Testis (tissue), 3 donors: ENCODE results near the gene SSBP3. TPM values are rescaled to one million over a fixed set of nuclear protein-coding genes. Genes with fewer than 3 reads are reported as not detected.

ENCODE experiments used
- DNase-seq: peaks from one replicate; pipeline ENCODE4 v3.0.0-alpha.2; 2019
- H3K27ac ChIP-seq, 2 donors: fragments of 200-600 bp; sonication (generic); one replicate each; pipeline ENCODE4 v1.5.1; 2019
- H3K27me3 ChIP-seq: fragments of 200-600 bp; sonication (generic); one replicate; pipeline ENCODE4 v1.5.1; 2019
- H3K36me3 ChIP-seq: fragments of 200-600 bp; sonication (generic); one replicate; pipeline ENCODE4 v1.5.1; 2017; ENCODE audit warnings: low read depth; ENCODE audit errors: missing control alignments
- H3K4me1 ChIP-seq: fragments of 200-600 bp; sonication (generic); one replicate; pipeline ENCODE4 v1.5.1; 2019
- H3K4me3 ChIP-seq, 2 donors: fragments of 200-600 bp; sonication (generic); one replicate each; pipeline ENCODE4 v1.5.1; 2017 to 2019
- H3K9me3 ChIP-seq: fragments of 200-600 bp; sonication (generic); one replicate; pipeline ENCODE4 v1.5.1; 2017
- POLR2A ChIP-seq: fragments of 450-650 bp; IDR thresholded peaks from one replicate; pipeline ENCODE4 v1.6.1; 2017; ENCODE audit warnings: antibody characterized with exemption, mild to moderate bottlenecking, moderate library complexity
- WGBS, 2 donors: methylation state at CpG; one replicate each; pipeline ENCODE4 v1.1.5; 2018; 5-methylcytosine and 5-hydroxymethylcytosine counted together
- intact Hi-C: fragments of 100-400 bp; cut with DNase I; formaldehyde crosslinking; loops from one replicate; pipeline ENCODE4 v1.15.1; 2023; ENCODE audit warnings: low total_unique reads
- polyA plus RNA-seq: library from polyadenylated mRNA; stranded (reverse); fragments of 350-450 nt; fragmentation: Illumina TruSeq; extraction: RNeasy Lipid Tissue Mini Kit (QIAGEN cat#74804); gene quantifications from one replicate; pipeline ENCODE4 v1.2.3, GENCODE V29; 2014; ENCODE audit warnings: low read depth, low replicate concordance; ENCODE audit not compliant: insufficient read depth
- total RNA-seq, 2 donors: library from RNA; depleted of rRNA; stranded (reverse); fragments of >200 nt; gene quantifications; one replicate each; pipeline ENCODE4 v1.2.3, GENCODE V29; 2016
- TF ChIP-seq, protein P1 (sequence below), 3 experiments: fragments of 450-650 bp in 2 of 3; fragments of 200-600 bp in 1 of 3; sonication (generic) in 1 of 3; IDR thresholded peaks; one replicate each; pipeline ENCODE4 v1.5.1; 2016 to 2019; ENCODE audit warnings: antibody characterized with exemption in 3 of 3, mild to moderate bottlenecking in 2 of 3, moderate library complexity in 1 of 3

Gene SSBP3
- total and polyA plus RNA-seq, 3 donors from 2014 or later: 88.8 to 99.0 (median 91.6) TPM

DNA sequence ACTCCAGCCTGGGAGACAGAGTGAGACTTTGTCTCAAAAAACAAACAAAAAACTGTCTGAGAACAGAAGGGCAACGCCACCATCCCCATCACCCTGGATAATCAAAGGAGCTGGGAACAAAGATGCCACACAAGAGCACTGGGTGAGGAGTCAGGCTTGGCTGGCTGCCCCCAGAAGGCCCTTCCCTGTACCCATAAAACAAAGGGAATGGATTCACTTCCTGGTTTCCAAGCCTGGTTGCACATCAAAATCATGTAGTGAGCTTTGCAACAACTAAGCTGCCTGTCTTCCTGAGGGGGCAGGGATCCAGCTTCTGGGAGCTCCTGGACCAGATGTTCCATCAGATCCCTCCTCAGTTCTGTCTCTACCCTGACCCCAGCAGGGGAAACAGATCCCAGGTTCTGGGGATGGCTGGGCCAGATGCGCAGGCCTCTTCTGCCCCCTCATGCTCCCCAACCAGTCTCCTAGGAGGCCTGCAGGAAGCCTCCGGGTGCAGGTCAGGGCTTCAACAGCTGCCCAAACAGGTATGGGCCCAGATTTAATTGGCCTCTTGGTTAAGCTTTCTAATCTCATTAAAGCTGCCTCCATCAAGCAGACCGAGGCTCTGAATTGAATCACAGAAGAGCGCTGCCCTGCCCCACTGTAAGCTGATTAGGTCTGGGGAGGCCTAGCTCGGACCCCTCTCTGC is 108.5 kb downstream of the SSBP3 start:
- H3K4me3 ChIP-seq: no peak overlapping the region
- WGBS, 2 donors: 77 to 81% methylated on average over 5 to 6 of the region's 6 CpGs
- no peaks in the 10 kb centered on the region for H3K27me3 ChIP-seq
- H3K36me3 ChIP-seq: no peaks in the 10 kb centered on the region
- TF ChIP-seq POLR2A: no peak
- TF ChIP-seq, protein P1, sequence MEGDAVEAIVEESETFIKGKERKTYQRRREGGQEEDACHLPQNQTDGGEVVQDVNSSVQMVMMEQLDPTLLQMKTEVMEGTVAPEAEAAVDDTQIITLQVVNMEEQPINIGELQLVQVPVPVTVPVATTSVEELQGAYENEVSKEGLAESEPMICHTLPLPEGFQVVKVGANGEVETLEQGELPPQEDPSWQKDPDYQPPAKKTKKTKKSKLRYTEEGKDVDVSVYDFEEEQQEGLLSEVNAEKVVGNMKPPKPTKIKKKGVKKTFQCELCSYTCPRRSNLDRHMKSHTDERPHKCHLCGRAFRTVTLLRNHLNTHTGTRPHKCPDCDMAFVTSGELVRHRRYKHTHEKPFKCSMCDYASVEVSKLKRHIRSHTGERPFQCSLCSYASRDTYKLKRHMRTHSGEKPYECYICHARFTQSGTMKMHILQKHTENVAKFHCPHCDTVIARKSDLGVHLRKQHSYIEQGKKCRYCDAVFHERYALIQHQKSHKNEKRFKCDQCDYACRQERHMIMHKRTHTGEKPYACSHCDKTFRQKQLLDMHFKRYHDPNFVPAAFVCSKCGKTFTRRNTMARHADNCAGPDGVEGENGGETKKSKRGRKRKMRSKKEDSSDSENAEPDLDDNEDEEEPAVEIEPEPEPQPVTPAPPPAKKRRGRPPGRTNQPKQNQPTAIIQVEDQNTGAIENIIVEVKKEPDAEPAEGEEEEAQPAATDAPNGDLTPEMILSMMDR (IDR thresholded peaks at IDR 0.05): no peak
- intact Hi-C loops: no loop called here
- H3K9me3 ChIP-seq: no peaks in the 10 kb centered on the region
- H3K4me1 ChIP-seq: peaks cover 48% of the 10 kb centered on the region
- peak; percentile 45 for DNase-seq
- peak overlapping the region; percentile 71 to 79 for H3K27ac ChIP-seq

DNA sequence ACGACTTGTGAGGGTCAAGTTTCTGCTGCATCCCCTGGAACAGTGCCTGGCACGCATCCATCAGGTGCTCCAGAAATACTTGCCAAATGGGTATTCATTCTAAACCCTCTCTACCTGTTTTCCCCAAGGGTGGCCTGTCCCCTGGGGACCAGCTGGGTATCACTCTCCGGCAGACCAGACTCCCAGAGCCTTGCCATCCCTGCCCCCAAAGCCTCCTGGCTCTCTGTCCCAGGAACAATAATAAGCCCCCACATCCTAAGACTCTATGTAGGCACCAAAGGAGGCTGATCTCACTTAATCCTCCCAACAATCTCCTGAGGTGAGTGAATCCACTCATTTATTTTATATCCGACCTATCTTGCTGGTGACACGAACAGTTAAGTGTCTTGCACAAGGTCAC is 109.5 kb downstream of the SSBP3 start:
- no peak for DNase-seq
- no peak overlapping the region for H3K4me3 ChIP-seq
- no peaks in the 10 kb centered on the region for H3K9me3 ChIP-seq
- peaks cover 53% of the 10 kb centered on the region for H3K4me1 ChIP-seq
- intact Hi-C loops: no loop called here
- no peaks in the 10 kb centered on the region for H3K36me3 ChIP-seq
- H3K27me3 ChIP-seq: no peaks in the 10 kb centered on the region
- TF ChIP-seq POLR2A: no peak
- TF ChIP-seq, protein P1 (IDR thresholded peaks at IDR 0.05): no peak
- peak overlapping the region; percentile 71 to 79 for H3K27ac ChIP-seq
- 73 to 77% methylated on average over 5 of the region's 5 CpGs for WGBS, 2 donors

DNA sequence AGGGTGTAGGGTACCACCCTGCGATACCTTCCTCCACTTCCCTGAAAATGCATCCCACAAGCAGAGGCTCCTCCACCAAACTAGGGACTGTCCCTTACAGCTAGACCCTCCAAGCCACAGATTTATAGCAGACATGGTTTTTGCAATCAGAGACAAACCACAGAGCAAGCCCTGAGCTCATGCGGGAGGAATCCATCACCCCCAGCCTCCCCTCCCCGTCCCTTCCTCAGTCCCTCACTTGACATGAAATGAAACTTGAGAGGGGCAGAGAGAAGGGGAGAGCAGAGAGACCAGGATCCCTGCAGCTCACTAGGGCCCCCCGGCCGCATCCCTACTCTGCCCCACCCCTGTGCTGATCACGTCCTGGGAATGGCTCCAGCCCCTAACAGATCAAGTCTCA is 111.3 kb downstream of the SSBP3 start:
- intact Hi-C loops: no loop called here
- Histone ChIP-seq H3K27ac (peak overlapping the region in 1 of 2 donors; percentile 79), H3K4me1 (peaks cover 67% of the 10 kb centered on the region), H3K36me3 (no peaks in the 10 kb centered on the region), H3K27me3 (no peaks in the 10 kb centered on the region), H3K9me3 (no peaks in the 10 kb centered on the region), H3K4me3 (no peak overlapping the region)
- TF ChIP-seq POLR2A: no peak
- TF ChIP-seq, protein P1 (IDR thresholded peaks at IDR 0.05): no peak
- WGBS, 2 donors: 70 to 86% methylated on average over 6 of the region's 6 CpGs
- no peak for DNase-seq

DNA sequence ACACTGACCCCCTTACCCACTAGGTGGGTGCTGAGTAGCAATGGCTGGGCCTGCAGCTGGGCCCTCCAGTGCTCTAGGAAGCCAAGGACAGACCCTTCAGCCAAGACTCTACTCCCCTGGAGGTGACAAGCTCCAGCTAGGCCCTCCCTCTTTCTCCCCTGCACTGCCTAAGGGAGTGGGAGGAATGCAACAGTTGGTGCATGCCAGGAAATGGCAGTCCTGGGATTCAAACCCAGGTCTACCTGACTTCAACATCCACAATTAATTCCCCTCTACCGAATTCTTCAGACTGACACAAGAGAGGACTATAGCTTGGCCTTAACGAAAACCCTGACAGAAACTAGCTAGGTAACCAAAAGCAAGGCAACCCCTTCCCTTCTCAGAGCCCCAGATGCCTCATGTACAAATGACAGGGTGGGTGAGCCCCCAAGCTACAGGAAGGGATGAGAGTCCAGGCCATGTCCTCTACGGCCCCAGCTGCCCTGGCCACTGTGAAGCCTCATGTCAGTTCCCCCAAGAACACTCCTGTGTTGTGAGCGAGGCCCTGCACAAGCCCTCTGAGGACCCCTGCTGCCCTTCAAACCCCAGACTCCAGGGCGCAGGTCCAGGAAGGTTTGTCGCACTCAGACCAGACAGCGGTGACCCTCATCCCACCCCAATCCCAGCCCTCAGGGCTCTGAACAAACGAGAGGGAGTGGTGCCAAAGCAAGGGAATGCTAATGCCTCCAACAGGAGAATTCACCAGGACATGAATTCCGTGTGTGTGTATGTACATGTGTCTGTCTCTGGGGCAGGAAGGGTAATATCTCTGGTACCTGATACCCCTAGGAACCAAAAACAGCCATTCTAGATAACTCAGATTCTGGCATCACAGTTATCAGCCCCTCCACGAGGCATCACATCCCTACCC is 113.9 kb downstream of the SSBP3 start:
- peaks cover 74% of the 10 kb centered on the region for H3K4me1 ChIP-seq
- no peak for TF ChIP-seq POLR2A
- TF ChIP-seq, protein P1 (IDR thresholded peaks at IDR 0.05): no peak
- H3K27me3 ChIP-seq: no peaks in the 10 kb centered on the region
- H3K9me3 ChIP-seq: no peaks in the 10 kb centered on the region
- intact Hi-C loops: no loop called here
- peak overlapping the region in 1 of 2 donors; percentile 14 for H3K27ac ChIP-seq
- H3K36me3 ChIP-seq: no peaks in the 10 kb centered on the region
- H3K4me3 ChIP-seq: no peak overlapping the region
- no peak for DNase-seq
- WGBS, 2 donors: 67 to 83% methylated on average over 7 to 10 of the region's 10 CpGs
